ENCODE results near the gene FBXW4.
"Not testable (repeated sequence)": the region's sequence is repeated elsewhere in the genome, so short reads cannot be mapped to it uniquely, and the experiment has no call there.

The FBXW4 gene

DNA sequence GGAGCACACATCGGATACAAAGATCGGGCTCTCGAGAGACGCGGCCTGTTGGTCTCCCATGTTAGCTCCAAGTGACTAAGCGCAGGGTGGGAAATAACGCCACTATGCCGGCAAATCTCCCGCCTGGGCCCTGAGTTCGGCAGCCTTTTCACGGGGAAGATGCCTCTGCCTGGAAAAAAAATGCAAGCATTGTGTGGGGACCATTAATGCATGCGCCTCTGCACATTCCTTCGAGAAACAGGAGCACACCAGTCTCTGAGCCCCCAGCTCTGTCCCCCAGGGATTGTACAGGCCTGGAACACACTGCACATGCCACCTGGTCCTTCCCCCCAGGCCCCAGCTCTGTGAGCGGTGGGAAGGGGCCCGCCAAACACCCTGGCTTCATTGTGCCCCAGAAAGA lies 44.1 kb downstream of the FBXW4 start:
- TF ChIP-seq POLR2AphosphoS5 (IDR thresholded peaks at IDR 0.05; ENCODE audit: low read depth, low read length): no peak
- TF ChIP-seq POU2F2 (IDR thresholded peaks at IDR 0.05; ENCODE audit: low read depth, low read length): no peak
- TF ChIP-seq POLR2A (IDR thresholded peaks at IDR 0.05; ENCODE audit: low read depth, low read length): no peak
- no peak for DNase-seq (ENCODE audit: insufficient read length, low spot score)
- no peak for FAIRE-seq

- FAIRE-seq (no peak), DNase-seq (ENCODE audit: insufficient read length, low spot score) (no peak)
- TF ChIP-seq POU2F2 (IDR thresholded peaks at IDR 0.05; ENCODE audit: low read depth, low read length) (no peak), POLR2AphosphoS5 (IDR thresholded peaks at IDR 0.05; ENCODE audit: low read depth, low read length) (no peak), SPI1 (IDR thresholded peaks at IDR 0.05; ENCODE audit: low read depth, low read length) (no peak), POLR2A (IDR thresholded peaks at IDR 0.05; ENCODE audit: low read depth, low read length) (no peak), TAF1 (IDR thresholded peaks at IDR 0.05; ENCODE audit: low read depth, low read length) (no peak), PAX5 (IDR thresholded peaks at IDR 0.05; ENCODE audit: insufficient read depth, low read length, severe bottlenecking) (no peak)
Measured at GRCh38 chr10:101649525-101650085, 45.4 kb downstream of the FBXW4 start.

- no peak for FAIRE-seq
- DNase-seq (ENCODE audit: insufficient read length, low spot score): no peak
- TF ChIP-seq TAF1 (IDR thresholded peaks at IDR 0.05; ENCODE audit: low read depth, low read length): no peak
- TF ChIP-seq PAX5 (IDR thresholded peaks at IDR 0.05; ENCODE audit: insufficient read depth, low read length, severe bottlenecking): no peak
- no peak for TF ChIP-seq POLR2AphosphoS5 (IDR thresholded peaks at IDR 0.05; ENCODE audit: low read depth, low read length)
- TF ChIP-seq POU2F2 (IDR thresholded peaks at IDR 0.05; ENCODE audit: low read depth, low read length): no peak
Measured at GRCh38 chr10:101647255-101647654, 47.7 kb downstream of the FBXW4 start.

DNA sequence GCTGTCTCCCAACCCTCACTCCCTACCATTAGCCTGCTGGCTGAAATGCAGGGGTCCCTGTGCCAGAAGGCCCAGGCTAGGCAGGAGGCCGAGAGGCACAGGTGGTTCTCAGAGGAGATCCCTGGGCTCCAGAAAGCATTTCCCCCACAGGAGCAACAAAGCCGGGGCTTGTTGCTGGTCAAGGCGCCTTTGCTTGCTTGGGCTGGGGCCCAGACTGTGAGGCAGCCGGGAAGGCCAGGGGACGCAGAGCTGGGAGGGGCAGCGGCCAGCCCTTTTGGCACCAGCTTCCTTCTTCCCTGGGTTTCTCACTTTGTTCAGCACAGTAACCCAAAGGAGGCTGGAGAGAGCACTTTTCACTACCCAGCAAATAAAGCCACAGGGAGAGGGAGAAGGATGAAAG lies 48.6 kb downstream of the FBXW4 start:
- no peak for TF ChIP-seq PAX5 (IDR thresholded peaks at IDR 0.05; ENCODE audit: insufficient read depth, low read length, severe bottlenecking)
- no peak for TF ChIP-seq SPI1 (IDR thresholded peaks at IDR 0.05; ENCODE audit: low read depth, low read length)
- no peak for TF ChIP-seq TAF1 (IDR thresholded peaks at IDR 0.05; ENCODE audit: low read depth, low read length)
- no peak for TF ChIP-seq POLR2A (IDR thresholded peaks at IDR 0.05; ENCODE audit: low read depth, low read length)
- no peak for TF ChIP-seq POLR2AphosphoS5 (IDR thresholded peaks at IDR 0.05; ENCODE audit: low read depth, low read length)
- TF ChIP-seq POU2F2 (IDR thresholded peaks at IDR 0.05; ENCODE audit: low read depth, low read length): no peak
- FAIRE-seq (no peak), DNase-seq (ENCODE audit: insufficient read length, low spot score) (no peak)

GRCh38 chr10:101645659-101646058 lies 49.3 kb downstream of the FBXW4 start:
- TF ChIP-seq POLR2A (IDR thresholded peaks at IDR 0.05; ENCODE audit: low read depth, low read length) (no peak), PAX5 (IDR thresholded peaks at IDR 0.05; ENCODE audit: insufficient read depth, low read length, severe bottlenecking) (no peak), POLR2AphosphoS5 (IDR thresholded peaks at IDR 0.05; ENCODE audit: low read depth, low read length) (no peak), SPI1 (IDR thresholded peaks at IDR 0.05; ENCODE audit: low read depth, low read length) (no peak), TAF1 (IDR thresholded peaks at IDR 0.05; ENCODE audit: low read depth, low read length) (no peak)
- no peak for DNase-seq (ENCODE audit: insufficient read length, low spot score)
- no peak for FAIRE-seq

GRCh38 chr10:101644002-101644401 lies 51.0 kb downstream of the FBXW4 start:
- no peak for FAIRE-seq
- no peak for DNase-seq (ENCODE audit: insufficient read length, low spot score)
- TF ChIP-seq TAF1 (IDR thresholded peaks at IDR 0.05; ENCODE audit: low read depth, low read length) (no peak), PAX5 (IDR thresholded peaks at IDR 0.05; ENCODE audit: insufficient read depth, low read length, severe bottlenecking) (no peak), POLR2AphosphoS5 (IDR thresholded peaks at IDR 0.05; ENCODE audit: low read depth, low read length) (no peak), POU2F2 (IDR thresholded peaks at IDR 0.05; ENCODE audit: low read depth, low read length) (no peak), SPI1 (IDR thresholded peaks at IDR 0.05; ENCODE audit: low read depth, low read length) (no peak), POLR2A (IDR thresholded peaks at IDR 0.05; ENCODE audit: low read depth, low read length) (no peak)

GRCh38 chr10:101643546-101643945 lies 51.4 kb downstream of the FBXW4 start:
- FAIRE-seq (no peak), DNase-seq (ENCODE audit: insufficient read length, low spot score) (no peak)
- TF ChIP-seq SPI1 (IDR thresholded peaks at IDR 0.05; ENCODE audit: low read depth, low read length): no peak
- TF ChIP-seq POU2F2 (IDR thresholded peaks at IDR 0.05; ENCODE audit: low read depth, low read length): no peak
- TF ChIP-seq POLR2A (IDR thresholded peaks at IDR 0.05; ENCODE audit: low read depth, low read length): no peak
- TF ChIP-seq PAX5 (IDR thresholded peaks at IDR 0.05; ENCODE audit: insufficient read depth, low read length, severe bottlenecking): no peak
- no peak for TF ChIP-seq POLR2AphosphoS5 (IDR thresholded peaks at IDR 0.05; ENCODE audit: low read depth, low read length)
- TF ChIP-seq TAF1 (IDR thresholded peaks at IDR 0.05; ENCODE audit: low read depth, low read length): no peak

DNA sequence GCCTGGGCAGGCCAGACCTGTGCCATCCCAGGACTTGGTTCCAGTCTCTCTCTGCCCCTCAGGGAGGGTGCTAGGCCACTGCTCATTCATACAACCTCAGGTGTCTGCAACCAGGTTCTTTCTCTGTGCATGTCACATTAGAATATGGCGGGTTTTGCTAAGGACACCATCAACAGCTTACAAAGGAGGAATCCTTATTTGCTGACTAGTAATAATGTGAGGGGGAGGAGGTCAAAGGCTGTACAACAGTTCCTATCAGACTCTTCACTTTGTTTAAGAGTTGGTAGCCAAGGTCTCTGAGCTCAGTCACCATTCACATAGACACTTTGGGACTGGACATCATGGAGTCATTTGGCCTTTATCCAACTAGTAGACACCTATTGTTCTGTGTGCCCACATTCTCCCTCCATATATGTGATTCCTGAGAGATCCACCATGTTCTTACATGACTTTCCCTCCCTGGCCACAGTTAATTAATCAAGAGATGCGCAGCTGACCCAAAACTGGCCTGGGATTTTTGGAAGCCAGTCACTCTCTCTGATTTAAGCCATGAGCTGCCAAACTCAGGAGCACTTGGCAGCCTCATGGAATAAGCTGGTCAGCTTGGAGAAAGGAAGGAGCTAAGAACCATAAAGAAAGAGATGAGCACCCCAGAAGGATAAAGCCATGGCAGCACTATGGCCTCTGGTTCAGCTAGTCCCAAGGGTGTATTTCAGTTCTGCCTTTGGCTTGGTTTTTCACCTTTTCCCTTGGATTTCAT lies 55.6 kb downstream of the FBXW4 start:
- FAIRE-seq (no peak), DNase-seq (ENCODE audit: insufficient read length, low spot score) (no peak)
- TF ChIP-seq SPI1 (IDR thresholded peaks at IDR 0.05; ENCODE audit: low read depth, low read length) (no peak), POLR2AphosphoS5 (IDR thresholded peaks at IDR 0.05; ENCODE audit: low read depth, low read length) (no peak), POU2F2 (IDR thresholded peaks at IDR 0.05; ENCODE audit: low read depth, low read length) (no peak), POLR2A (IDR thresholded peaks at IDR 0.05; ENCODE audit: low read depth, low read length) (no peak), TAF1 (IDR thresholded peaks at IDR 0.05; ENCODE audit: low read depth, low read length) (no peak), PAX5 (IDR thresholded peaks at IDR 0.05; ENCODE audit: insufficient read depth, low read length, severe bottlenecking) (no peak)

- not testable (repeated sequence) for FAIRE-seq; DNase-seq (ENCODE audit: insufficient read length, low spot score)
Measured at GRCh38 chr10:101633510-101633909, 61.5 kb downstream of the FBXW4 start.

- TF ChIP-seq POLR2A (IDR thresholded peaks at IDR 0.05; ENCODE audit: low read depth, low read length) (no peak), POU2F2 (IDR thresholded peaks at IDR 0.05; ENCODE audit: low read depth, low read length) (no peak), TAF1 (IDR thresholded peaks at IDR 0.05; ENCODE audit: low read depth, low read length) (no peak), POLR2AphosphoS5 (IDR thresholded peaks at IDR 0.05; ENCODE audit: low read depth, low read length) (no peak), PAX5 (IDR thresholded peaks at IDR 0.05; ENCODE audit: insufficient read depth, low read length, severe bottlenecking) (no peak), SPI1 (IDR thresholded peaks at IDR 0.05; ENCODE audit: low read depth, low read length) (no peak)
- DNase-seq (ENCODE audit: insufficient read length, low spot score): no peak
- no peak for FAIRE-seq
Measured at GRCh38 chr10:101631821-101632475, 63.0 kb downstream of the FBXW4 start.

Data from GM12891 (cell line).